Adrenal gland (tissue), 5 donors: ENCODE results near the gene TMEM114.

Experiments used
- CTCF ChIP-seq, 6 experiments: fragments of 450-650 bp in 4 of 6; fragments of 200-600 bp in 2 of 6; sonication (generic) in 1 of 6; IDR thresholded peaks; 1 replicate in 5 of 6; 2 replicates in 1 of 6; pipeline versions ENCODE4 v1.5.1 to v1.8.0; 2016 to 2021; ENCODE audit warnings: antibody characterized with exemption in 6 of 6, mild to moderate bottlenecking in 2 of 6, moderate library complexity in 1 of 6
- POLR2A ChIP-seq, 2 donors: fragments of 450-650 bp; IDR thresholded peaks; one replicate each; pipeline ENCODE4 v1.6.1; 2017; ENCODE audit warnings: antibody characterized with exemption in 2 of 2, mild to moderate bottlenecking in 2 of 2, moderate library complexity in 1 of 2
- donor health status: DM: no; HTN: no; CAD: no.

GRCh38 chr16:8581831-8582580 is 8.3 kb downstream of the TMEM114 start:
- TF ChIP-seq CTCF (IDR thresholded peaks at IDR 0.05) (no peak), POLR2A (IDR thresholded peaks at IDR 0.05) (no peak)
